Activated CD4-positive, alpha-beta T cell treated with anti-CD3 and anti-CD28 coated beads, Interleukin-2, amount 50 U/mL, for 16 hours (primary cell): ENCODE measurements around the gene HCAR3.

Source experiments
- DNase-seq: peaks from one replicate; pipeline ENCODE4 v3.0.0-alpha.2; 2020

HCAR3 gene

DNA sequence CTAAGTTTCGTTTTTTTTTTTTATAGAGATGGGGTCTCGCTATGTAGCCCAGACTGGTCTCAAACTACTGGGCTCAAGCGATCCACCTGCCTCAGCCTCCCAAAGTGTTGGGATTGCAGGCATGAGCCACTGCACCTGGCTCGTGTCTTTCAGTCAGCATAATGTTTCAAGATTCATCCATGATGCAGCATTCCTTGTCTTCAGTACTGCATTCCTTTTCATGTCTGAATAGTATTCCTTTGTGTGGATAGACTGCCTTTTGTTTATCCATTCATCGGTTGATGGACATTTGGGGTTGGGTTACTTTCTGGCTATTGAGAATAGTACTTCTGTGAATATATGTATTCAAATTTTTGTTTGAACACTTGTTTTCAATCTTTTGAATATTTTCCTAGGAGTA lies 50.9 kb downstream of the HCAR3 start:
- no peak for DNase-seq

DNA sequence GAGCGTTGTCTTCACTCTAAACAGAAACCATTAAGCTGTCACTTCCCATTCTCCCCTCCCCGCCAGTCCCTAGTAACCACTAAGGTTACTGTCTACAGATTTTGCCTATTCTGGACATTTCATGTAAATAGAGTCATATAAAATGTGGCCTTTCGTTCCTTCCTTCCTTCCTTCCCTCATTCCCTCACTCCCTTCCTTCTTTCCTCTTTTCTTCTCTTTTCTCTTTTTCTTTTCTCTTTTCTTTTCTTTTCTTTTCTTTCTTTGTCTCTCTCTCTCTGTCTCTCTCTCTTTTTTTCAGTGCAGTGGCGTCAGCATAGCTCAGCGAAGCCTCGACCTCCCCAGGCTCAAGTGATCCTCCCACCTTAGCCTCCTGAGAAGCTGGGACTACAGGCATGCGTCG lies 51.3 kb downstream of the HCAR3 start:
- DNase-seq = no peak
